ENCODE measurements around the gene IFRD1.

- TF ChIP-seq, protein P1, sequence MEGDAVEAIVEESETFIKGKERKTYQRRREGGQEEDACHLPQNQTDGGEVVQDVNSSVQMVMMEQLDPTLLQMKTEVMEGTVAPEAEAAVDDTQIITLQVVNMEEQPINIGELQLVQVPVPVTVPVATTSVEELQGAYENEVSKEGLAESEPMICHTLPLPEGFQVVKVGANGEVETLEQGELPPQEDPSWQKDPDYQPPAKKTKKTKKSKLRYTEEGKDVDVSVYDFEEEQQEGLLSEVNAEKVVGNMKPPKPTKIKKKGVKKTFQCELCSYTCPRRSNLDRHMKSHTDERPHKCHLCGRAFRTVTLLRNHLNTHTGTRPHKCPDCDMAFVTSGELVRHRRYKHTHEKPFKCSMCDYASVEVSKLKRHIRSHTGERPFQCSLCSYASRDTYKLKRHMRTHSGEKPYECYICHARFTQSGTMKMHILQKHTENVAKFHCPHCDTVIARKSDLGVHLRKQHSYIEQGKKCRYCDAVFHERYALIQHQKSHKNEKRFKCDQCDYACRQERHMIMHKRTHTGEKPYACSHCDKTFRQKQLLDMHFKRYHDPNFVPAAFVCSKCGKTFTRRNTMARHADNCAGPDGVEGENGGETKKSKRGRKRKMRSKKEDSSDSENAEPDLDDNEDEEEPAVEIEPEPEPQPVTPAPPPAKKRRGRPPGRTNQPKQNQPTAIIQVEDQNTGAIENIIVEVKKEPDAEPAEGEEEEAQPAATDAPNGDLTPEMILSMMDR (IDR thresholded peaks at IDR 0.05) = no peak
- TF ChIP-seq, protein P2, sequence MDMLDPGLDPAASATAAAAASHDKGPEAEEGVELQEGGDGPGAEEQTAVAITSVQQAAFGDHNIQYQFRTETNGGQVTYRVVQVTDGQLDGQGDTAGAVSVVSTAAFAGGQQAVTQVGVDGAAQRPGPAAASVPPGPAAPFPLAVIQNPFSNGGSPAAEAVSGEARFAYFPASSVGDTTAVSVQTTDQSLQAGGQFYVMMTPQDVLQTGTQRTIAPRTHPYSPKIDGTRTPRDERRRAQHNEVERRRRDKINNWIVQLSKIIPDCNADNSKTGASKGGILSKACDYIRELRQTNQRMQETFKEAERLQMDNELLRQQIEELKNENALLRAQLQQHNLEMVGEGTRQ (IDR thresholded peaks at IDR 0.05; ENCODE audit: borderline replicate concordance, low read depth, low read length) = no peak
- TF ChIP-seq NRF1 (IDR thresholded peaks at IDR 0.05; ENCODE audit: low read depth, low read length) = no peak
- TF ChIP-seq SIN3A (IDR thresholded peaks at IDR 0.05; ENCODE audit: borderline replicate concordance, low read depth, low read length) = no peak
- no peak for TF ChIP-seq RXRA (IDR thresholded peaks at IDR 0.05; ENCODE audit: borderline replicate concordance, low read depth)
- no peak for TF ChIP-seq TAF1 (IDR thresholded peaks at IDR 0.05; ENCODE audit: borderline replicate concordance, low read depth, low read length)
- no peak for TF ChIP-seq SMC3 (IDR thresholded peaks at IDR 0.05; ENCODE audit: low read depth, low read length)
- TF ChIP-seq NFIC (IDR thresholded peaks at IDR 0.05; ENCODE audit: borderline replicate concordance) = no peak
- TF ChIP-seq, protein P3, sequence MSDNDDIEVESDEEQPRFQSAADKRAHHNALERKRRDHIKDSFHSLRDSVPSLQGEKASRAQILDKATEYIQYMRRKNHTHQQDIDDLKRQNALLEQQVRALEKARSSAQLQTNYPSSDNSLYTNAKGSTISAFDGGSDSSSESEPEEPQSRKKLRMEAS (IDR thresholded peaks at IDR 0.05; ENCODE audit: low read depth) = no peak
- no peak for TF ChIP-seq EZH2phosphoT487 (IDR thresholded peaks at IDR 0.05; ENCODE audit: borderline replicate concordance, low read depth)
- TF ChIP-seq USF1 (IDR thresholded peaks at IDR 0.05; ENCODE audit: borderline replicate concordance, low read depth) = no peak
Observed at GRCh38 chr7:112416127-112416526, 34.1 kb upstream of the IFRD1 start.
